Activated T-helper 17 cell treated with anti-CD3 and anti-CD28 coated beads, Interleukin-2, amount 50 U/mL, for 72 hours (primary cell): Measurements from ENCODE around the gene SCMH1. TPM values are rescaled to one million over a fixed set of nuclear protein-coding genes. Genes with fewer than 3 reads are reported as not detected.

Source experiments
- ATAC-seq: fragments of 150-1000 bp; cut with Tn5 transposase; replicated peaks from 2 replicates; pipeline ENCODE4 v1.10.0; 2021; ENCODE audit warnings: mild to moderate bottlenecking, moderate library complexity
- H3K27ac Mint-ChIP-seq: one replicate; pipeline ENCODE4 v1.8.0; 2022; ENCODE audit warnings: mixed read lengths
- H3K27me3 Mint-ChIP-seq: one replicate; pipeline ENCODE4 v1.8.0; 2022; ENCODE audit warnings: mixed read lengths
- H3K36me3 Mint-ChIP-seq: one replicate; pipeline ENCODE4 v1.8.0; 2022; ENCODE audit warnings: low read depth, mild to moderate bottlenecking, mixed read lengths
- H3K4me1 Mint-ChIP-seq: one replicate; pipeline ENCODE4 v1.8.0; 2022; ENCODE audit warnings: mixed read lengths
- H3K4me3 Mint-ChIP-seq: one replicate; pipeline ENCODE4 v1.8.0; 2022; ENCODE audit warnings: mild to moderate bottlenecking, mixed read lengths
- H3K9me3 Mint-ChIP-seq: one replicate; pipeline ENCODE4 v1.8.0; 2022; ENCODE audit warnings: mixed read lengths
- total RNA-seq, 2 donors: library from RNA; stranded (reverse); gene quantifications; one replicate each; pipeline ENCODE4 v1.2.3, GENCODE V29; 2022

The SCMH1 gene
- total RNA-seq, 2 donors from 2014 or later: 23.2 to 27.5 TPM

DNA sequence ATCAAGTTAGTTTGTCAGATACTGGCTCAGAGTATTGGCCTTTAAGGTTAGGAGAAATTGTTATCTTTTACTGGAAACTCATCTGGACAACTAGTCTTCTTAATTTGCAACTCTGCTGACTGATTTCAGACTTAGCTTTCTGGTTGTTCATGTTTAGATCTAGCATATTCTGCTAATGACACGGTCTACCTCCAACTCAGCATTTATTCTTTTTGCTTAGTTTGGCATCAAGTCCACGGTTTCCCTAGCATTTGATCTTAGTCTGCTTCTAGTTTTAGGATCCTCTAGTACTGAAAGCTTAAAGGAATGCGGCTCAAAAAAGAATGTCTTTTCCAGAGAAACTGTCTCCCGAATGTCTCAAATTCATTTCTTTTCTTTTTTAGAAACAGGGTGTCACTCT, 145.0 kb downstream of the SCMH1 start:
- H3K27ac Mint-ChIP-seq: peak overlapping the region; percentile 2
- no peaks in the 10 kb centered on the region for H3K4me1 Mint-ChIP-seq
- no peak for ATAC-seq
- no peaks in the 10 kb centered on the region for H3K9me3 Mint-ChIP-seq
- H3K4me3 Mint-ChIP-seq: no peak overlapping the region
- peaks cover 5% of the 10 kb centered on the region for H3K36me3 Mint-ChIP-seq
- H3K27me3 Mint-ChIP-seq: no peaks in the 10 kb centered on the region

DNA sequence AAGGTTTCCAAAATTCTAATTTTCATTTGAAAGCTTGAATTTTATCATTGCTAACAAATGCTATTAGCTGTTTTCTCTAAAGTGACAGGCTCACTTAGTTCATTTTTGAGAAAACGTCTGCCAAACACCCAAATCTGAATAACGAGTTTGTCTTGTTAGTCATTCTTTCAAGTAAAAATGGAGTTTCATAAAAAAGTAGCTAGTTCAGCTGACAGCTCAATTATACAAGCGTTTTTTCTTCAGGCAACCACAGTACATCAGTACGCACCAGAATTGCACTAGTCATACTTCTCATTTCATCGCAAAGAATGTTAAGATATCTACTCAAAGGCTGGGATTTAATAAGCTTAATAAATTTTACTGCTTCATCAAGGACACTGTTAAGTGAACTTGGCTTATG, 148.3 kb downstream of the SCMH1 start:
- Mint-ChIP-seq H3K4me3 (no peak overlapping the region), H3K27me3 (no peaks in the 10 kb centered on the region), H3K9me3 (no peaks in the 10 kb centered on the region), H3K4me1 (no peaks in the 10 kb centered on the region), H3K36me3 (peaks cover 5% of the 10 kb centered on the region), H3K27ac (no peak overlapping the region)
- ATAC-seq: no peak

DNA sequence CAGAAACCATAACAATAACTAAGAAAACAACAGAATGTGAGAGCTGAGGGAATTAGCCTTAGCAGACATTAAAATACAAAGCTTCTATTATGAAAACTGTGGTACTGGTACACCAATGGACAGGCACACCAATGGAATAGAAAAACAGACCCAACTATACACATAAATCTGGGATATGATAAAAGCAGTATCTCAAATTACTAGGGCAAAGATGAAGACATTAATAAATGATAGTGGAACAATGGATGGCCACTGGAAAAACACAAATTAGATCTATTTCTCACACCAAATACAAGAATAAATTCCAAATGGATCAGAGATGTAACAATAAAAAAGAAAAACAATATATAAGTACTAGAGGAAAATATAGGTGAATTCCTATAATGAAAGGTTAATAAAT, 155.2 kb downstream of the SCMH1 start:
- Mint-ChIP-seq H3K4me1 (no peaks in the 10 kb centered on the region), H3K9me3 (no peaks in the 10 kb centered on the region), H3K36me3 (no peaks in the 10 kb centered on the region), H3K4me3 (no peak overlapping the region), H3K27ac (no peak overlapping the region), H3K27me3 (no peaks in the 10 kb centered on the region)
- no peak for ATAC-seq

DNA sequence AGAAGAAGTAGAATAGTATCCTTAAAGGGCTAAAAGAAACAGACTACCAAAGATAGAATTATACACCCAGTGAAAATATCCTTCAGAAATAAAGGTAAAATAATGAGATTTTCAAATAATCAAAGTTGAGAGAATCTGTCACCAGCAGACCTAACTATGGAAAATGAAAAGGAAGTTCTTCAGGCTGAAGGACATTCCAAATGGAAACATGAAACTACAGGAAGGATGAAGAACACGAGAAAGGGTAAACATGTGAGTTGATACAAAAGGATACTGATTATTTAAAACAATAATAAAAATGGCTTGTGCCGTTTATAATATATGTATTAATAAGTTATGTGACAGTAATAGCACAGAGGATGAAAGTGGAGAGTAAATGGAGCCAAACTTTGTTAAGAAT, 163.5 kb downstream of the SCMH1 start:
- no peaks in the 10 kb centered on the region for H3K27me3 Mint-ChIP-seq
- no peak overlapping the region for H3K4me3 Mint-ChIP-seq
- peaks cover 1% of the 10 kb centered on the region for H3K4me1 Mint-ChIP-seq
- no peak overlapping the region for H3K27ac Mint-ChIP-seq
- H3K36me3 Mint-ChIP-seq: no peaks in the 10 kb centered on the region
- ATAC-seq: no peak
- peaks cover 4% of the 10 kb centered on the region for H3K9me3 Mint-ChIP-seq

DNA sequence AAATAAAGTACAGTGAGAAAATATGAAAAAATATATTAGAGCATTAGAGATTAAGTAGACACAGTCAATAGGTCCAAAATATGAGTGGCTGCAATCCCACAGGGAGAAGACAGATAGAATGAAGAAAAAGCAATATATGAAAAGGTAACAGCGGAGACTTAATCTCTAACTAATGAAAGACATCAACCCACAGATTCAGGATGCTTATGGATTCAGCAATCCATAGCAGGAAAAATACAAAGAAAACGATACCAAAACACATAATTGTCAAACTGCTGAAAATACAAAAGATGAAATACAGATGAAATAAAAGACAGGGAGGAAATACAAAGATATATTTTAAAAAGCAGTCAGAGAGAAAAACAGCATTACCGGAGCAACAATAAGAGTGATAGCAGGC, 163.9 kb downstream of the SCMH1 start:
- H3K36me3 Mint-ChIP-seq: no peaks in the 10 kb centered on the region
- peaks cover 3% of the 10 kb centered on the region for H3K4me1 Mint-ChIP-seq
- no peak overlapping the region for H3K4me3 Mint-ChIP-seq
- peaks cover 4% of the 10 kb centered on the region for H3K9me3 Mint-ChIP-seq
- no peak for ATAC-seq
- H3K27ac Mint-ChIP-seq: no peak overlapping the region
- H3K27me3 Mint-ChIP-seq: no peaks in the 10 kb centered on the region

DNA sequence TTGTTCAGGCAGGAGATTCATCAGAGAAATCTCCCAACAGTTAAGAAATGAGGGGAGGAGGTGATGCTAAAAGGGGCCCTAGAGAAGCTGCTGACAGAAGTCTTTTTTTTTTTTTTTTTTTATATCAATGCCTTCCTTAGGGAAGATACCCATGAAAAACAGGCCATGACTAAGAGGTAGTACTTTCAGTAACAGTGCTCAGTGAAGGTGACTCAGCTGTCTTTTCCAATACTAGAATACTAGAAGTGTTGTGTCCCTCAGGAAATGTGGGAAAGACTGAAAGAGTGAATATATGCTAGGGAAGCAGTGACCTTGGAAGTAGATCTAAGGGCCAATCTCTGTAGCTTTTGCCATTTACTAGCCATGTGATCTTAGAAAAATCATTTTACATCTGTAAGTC, 168.1 kb downstream of the SCMH1 start:
- Mint-ChIP-seq H3K4me3 (no peak overlapping the region), H3K27ac (no peak overlapping the region), H3K36me3 (peaks cover 22% of the 10 kb centered on the region), H3K4me1 (peaks cover 3% of the 10 kb centered on the region), H3K27me3 (no peaks in the 10 kb centered on the region), H3K9me3 (peaks cover 4% of the 10 kb centered on the region)
- peak; percentile 65 for ATAC-seq

DNA sequence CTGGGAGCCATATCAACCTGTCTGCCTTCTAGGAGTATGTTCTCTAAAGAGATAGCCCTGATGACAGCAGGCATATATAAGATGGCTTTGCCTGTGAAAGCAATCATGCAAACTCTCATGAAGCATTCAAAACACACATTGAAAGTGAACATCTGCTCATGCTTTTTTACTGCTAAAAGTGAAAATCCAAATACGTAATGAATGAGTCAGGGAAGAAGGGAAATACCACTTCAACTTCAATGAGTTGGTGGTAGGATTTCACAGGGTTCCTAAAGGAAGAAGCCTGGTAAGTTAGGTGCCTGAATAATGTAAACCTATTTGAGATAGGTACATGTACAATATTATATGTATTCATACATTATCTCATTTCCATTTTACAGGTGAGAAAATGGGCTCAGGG, 170.1 kb downstream of the SCMH1 start:
- Mint-ChIP-seq H3K36me3 (peaks cover 41% of the 10 kb centered on the region), H3K4me3 (no peak overlapping the region), H3K4me1 (peaks cover 3% of the 10 kb centered on the region), H3K27me3 (no peaks in the 10 kb centered on the region), H3K27ac (no peak overlapping the region), H3K9me3 (no peaks in the 10 kb centered on the region)
- ATAC-seq: no peak

DNA sequence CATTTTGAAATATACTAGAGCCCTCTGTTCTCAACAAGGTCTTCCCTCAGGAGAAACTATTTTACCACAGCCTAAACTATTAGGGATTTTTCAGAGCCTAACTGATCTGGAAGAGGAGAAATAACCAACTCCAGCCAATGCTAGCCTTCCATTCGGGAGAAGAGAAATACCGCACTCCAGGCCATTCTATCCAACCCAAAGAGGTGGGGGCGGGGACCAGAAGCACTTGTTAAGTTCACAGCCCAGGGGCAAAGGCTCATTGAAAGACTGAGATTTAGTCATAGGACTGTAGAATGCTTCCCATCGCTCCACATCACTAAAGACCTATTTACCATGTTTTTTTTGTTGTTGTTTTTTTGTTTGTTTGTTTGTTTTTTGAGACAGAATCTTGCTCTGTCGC, 185.2 kb downstream of the SCMH1 start:
- no peaks in the 10 kb centered on the region for H3K9me3 Mint-ChIP-seq
- no peak overlapping the region for H3K27ac Mint-ChIP-seq
- ATAC-seq: no peak
- no peak overlapping the region for H3K4me3 Mint-ChIP-seq
- H3K4me1 Mint-ChIP-seq: no peaks in the 10 kb centered on the region
- H3K27me3 Mint-ChIP-seq: no peaks in the 10 kb centered on the region
- peaks cover 65% of the 10 kb centered on the region for H3K36me3 Mint-ChIP-seq

DNA sequence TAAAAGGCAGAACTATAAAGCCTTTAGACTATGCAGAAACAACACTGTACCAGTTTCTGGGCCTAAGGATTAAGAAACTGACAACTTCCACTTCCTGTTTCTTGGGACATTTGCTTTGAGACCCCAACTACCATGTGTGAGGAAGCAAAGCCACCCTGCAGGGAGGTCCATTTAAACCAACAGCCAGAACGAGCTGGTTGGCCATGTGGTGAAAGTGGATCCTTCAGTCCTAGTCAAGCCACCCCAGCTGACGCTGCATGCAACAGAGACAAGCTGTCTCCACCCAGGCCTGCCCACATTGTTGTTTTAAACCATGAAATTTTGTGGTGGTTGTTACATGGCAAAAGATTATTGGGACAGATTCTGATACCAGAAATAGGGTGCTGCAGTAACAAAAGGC, 188.8 kb downstream of the SCMH1 start:
- Mint-ChIP-seq H3K27ac (no peak overlapping the region), H3K27me3 (no peaks in the 10 kb centered on the region), H3K4me1 (no peaks in the 10 kb centered on the region), H3K9me3 (no peaks in the 10 kb centered on the region), H3K4me3 (no peak overlapping the region), H3K36me3 (peaks cover 45% of the 10 kb centered on the region)
- no peak for ATAC-seq

DNA sequence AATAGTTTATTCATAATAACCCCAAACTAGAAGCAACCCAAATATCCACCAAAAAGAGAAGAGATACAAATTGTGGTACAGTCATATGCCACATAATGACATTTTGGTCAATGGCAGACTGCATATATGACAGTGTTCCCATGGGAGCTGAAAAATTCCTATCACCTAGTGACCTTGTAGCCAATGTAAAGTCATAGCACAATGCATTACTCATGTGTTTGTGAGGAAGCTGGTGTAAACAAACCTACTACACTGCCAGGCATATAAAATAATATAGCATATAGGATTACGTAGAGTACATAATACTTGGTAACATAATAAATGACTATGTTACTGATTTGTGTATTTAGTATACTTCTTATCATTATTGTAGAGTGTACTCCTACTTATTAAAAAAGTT, 191.1 kb downstream of the SCMH1 start:
- H3K27me3 Mint-ChIP-seq: no peaks in the 10 kb centered on the region
- H3K4me1 Mint-ChIP-seq: no peaks in the 10 kb centered on the region
- peaks cover 47% of the 10 kb centered on the region for H3K36me3 Mint-ChIP-seq
- H3K4me3 Mint-ChIP-seq: no peak overlapping the region
- no peak overlapping the region for H3K27ac Mint-ChIP-seq
- no peak for ATAC-seq
- H3K9me3 Mint-ChIP-seq: no peaks in the 10 kb centered on the region

DNA sequence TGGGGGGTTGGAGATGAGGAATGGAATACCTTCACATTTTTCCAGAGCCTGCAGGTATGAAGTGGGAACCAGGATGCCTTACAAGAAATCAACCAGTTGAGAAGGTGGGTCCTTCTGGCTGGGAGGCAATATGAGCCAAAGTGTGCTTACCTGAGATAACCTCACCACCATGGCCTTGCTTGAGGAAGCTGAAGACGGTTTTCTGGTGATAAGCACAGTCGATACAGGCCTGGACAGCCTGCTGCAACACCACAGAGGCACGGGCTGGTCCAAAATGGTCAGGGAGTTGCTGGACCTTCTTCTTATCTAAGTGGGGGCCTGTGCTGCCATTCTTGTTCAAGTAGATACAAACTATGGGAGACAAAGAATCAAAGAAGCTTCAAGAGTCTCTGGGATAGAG, 193.6 kb downstream of the SCMH1 start:
- no peak for ATAC-seq
- no peak overlapping the region for H3K4me3 Mint-ChIP-seq
- H3K36me3 Mint-ChIP-seq: peaks cover 57% of the 10 kb centered on the region
- H3K27ac Mint-ChIP-seq: no peak overlapping the region
- no peaks in the 10 kb centered on the region for H3K9me3 Mint-ChIP-seq
- no peaks in the 10 kb centered on the region for H3K27me3 Mint-ChIP-seq
- peaks cover 6% of the 10 kb centered on the region for H3K4me1 Mint-ChIP-seq

DNA sequence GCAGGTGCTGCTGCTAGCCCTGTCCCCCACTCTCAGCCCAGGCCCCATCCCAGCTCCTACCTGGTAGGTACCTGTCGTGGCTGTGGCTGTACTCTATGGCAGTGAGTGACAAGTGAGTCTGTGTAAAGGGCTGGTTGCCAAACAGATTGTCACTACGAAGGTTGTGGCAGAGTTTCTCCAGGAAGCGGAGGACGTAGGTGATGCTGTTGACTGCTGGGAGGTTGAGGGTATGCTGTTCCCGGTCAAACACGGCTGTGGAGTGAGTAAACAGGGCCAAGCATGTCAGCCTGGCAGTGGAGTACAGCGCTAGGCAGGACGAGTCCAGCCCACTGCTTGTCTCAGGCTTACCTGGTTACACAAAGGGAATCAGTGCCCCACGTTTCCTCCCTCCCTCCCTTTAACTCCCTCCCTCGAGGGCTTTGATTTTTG, 195.7 kb downstream of the SCMH1 start:
- no peak for ATAC-seq
- H3K27ac Mint-ChIP-seq: no peak overlapping the region
- peaks cover 46% of the 10 kb centered on the region for H3K36me3 Mint-ChIP-seq
- no peaks in the 10 kb centered on the region for H3K9me3 Mint-ChIP-seq
- H3K27me3 Mint-ChIP-seq: no peaks in the 10 kb centered on the region
- peaks cover 6% of the 10 kb centered on the region for H3K4me1 Mint-ChIP-seq
- no peak overlapping the region for H3K4me3 Mint-ChIP-seq

DNA sequence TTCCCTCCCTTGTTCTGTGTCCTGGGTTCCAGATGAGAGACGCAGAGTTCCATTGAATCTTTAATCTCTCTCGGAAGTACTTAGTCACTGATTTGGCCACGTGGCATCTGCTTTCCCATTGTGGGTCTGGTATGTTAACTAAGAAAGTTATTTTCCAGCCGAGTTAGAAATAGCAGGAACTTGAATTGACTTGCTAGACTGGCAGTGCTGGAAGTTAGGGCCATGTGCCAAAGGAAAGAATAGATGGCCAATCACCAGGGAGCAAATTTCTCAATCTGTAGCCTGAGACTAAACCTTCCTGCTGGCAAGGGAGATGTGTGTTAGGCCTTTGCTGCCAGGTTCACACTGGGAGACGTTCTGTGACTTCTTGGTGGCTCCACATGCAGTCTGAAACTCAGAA, 196.4 kb downstream of the SCMH1 start:
- Mint-ChIP-seq H3K9me3 (no peaks in the 10 kb centered on the region), H3K27ac (no peak overlapping the region), H3K4me3 (no peak overlapping the region), H3K4me1 (peaks cover 6% of the 10 kb centered on the region), H3K27me3 (no peaks in the 10 kb centered on the region), H3K36me3 (peaks cover 46% of the 10 kb centered on the region)
- ATAC-seq: no peak

DNA sequence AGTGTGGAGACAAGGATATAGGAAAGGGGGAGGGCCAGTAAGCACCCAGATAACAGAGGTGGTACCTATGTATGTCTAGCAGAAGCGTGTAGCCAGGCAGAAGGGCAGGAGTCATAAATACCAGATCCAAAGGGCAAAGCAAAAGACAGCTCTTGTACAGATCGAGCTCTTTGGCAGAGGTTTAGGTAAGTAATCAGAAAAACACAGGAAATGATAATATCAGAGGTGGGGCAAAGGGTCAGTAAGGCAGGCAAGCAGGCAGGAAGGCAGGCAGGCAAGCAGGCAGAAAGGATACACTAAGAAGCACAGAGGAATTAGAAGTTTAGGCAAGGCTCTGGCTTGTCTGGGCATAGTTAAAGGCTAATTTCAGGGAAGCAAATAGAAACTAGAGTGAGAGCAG, 197.9 kb downstream of the SCMH1 start:
- peak overlapping the region; percentile 29 for H3K27ac Mint-ChIP-seq
- H3K4me1 Mint-ChIP-seq: peaks cover 6% of the 10 kb centered on the region
- no peak for ATAC-seq

DNA sequence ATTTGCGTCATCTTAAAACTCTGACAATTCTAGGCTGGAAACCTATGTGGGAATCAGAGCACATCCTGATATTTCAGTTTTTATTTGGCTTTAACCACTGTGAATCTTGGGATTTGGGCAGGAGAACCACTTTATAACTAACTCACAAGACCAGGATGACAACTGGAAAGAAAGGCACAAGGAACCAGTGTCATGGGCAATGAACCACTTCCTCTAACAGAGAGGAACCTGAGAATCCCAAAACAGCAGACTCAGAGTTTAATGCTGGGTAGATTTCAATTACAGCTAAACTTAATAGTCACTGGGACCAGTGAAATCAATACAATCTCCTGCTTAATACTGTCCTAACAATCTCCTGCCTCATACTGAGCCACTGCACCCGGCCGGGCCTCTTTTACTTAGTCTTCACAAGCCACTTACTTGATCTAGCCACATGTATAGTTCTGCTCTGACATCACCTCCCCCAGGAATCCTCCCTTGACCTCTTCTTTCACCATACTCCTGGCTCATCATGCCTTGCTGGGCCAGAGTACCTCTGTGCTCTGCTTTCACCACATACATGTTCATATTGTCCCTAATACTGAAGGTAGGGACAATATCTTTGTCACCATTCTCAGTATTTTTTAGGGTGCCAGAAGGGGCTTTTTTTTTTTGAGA, 200.4 kb downstream of the SCMH1 start:
- Mint-ChIP-seq H3K4me3 (no peak overlapping the region), H3K9me3 (no peaks in the 10 kb centered on the region), H3K27me3 (no peaks in the 10 kb centered on the region), H3K36me3 (peaks cover 48% of the 10 kb centered on the region), H3K4me1 (peaks cover 6% of the 10 kb centered on the region), H3K27ac (no peak overlapping the region)
- no peak for ATAC-seq

More for the DNA sequence above, 197.9 kb downstream of the SCMH1 start:
- Mint-ChIP-seq H3K36me3 (peaks cover 52% of the 10 kb centered on the region), H3K9me3 (no peaks in the 10 kb centered on the region), H3K4me3 (no peak overlapping the region), H3K27me3 (no peaks in the 10 kb centered on the region)

DNA sequence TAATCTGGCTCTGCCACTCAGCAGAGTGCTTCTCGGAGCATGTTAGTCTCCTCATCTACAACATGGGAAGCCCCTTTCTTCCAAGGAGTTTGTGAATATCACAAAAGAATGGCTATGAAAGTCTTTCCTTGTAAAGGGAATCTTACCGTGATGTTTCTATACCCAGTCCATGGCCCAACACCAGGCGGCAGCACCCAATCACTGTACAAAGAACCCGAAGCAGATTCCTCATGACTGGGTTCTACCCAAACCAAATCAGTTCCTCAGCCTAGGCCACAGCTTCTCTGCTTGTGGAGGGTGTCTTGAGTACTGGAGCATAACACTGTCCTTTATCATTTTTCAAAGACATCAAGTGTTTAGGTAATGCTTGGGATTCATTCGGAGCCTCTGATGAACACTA, 204.0 kb downstream of the SCMH1 start:
- Mint-ChIP-seq H3K36me3 (peaks cover 30% of the 10 kb centered on the region), H3K4me3 (no peak overlapping the region), H3K9me3 (no peaks in the 10 kb centered on the region), H3K27ac (no peak overlapping the region), H3K27me3 (no peaks in the 10 kb centered on the region), H3K4me1 (no peaks in the 10 kb centered on the region)
- no peak for ATAC-seq
